Testis (tissue), 3 donors: ENCODE measurements around the gene R3HCC1L. TPM values are rescaled to one million over a fixed set of nuclear protein-coding genes. Genes with fewer than 3 reads are reported as not detected.

Source experiments
- DNase-seq: peaks from one replicate; pipeline ENCODE4 v3.0.0-alpha.2; 2019
- H3K27ac ChIP-seq, 2 donors: fragments of 200-600 bp; sonication (generic); one replicate each; pipeline ENCODE4 v1.5.1; 2019
- H3K27me3 ChIP-seq: fragments of 200-600 bp; sonication (generic); one replicate; pipeline ENCODE4 v1.5.1; 2019
- H3K36me3 ChIP-seq: fragments of 200-600 bp; sonication (generic); one replicate; pipeline ENCODE4 v1.5.1; 2017; ENCODE audit warnings: low read depth; ENCODE audit errors: missing control alignments
- H3K4me1 ChIP-seq: fragments of 200-600 bp; sonication (generic); one replicate; pipeline ENCODE4 v1.5.1; 2019
- H3K4me3 ChIP-seq, 2 donors: fragments of 200-600 bp; sonication (generic); one replicate each; pipeline ENCODE4 v1.5.1; 2017 to 2019
- H3K9me3 ChIP-seq: fragments of 200-600 bp; sonication (generic); one replicate; pipeline ENCODE4 v1.5.1; 2017
- CTCF ChIP-seq, 3 experiments: fragments of 450-650 bp in 2 of 3; fragments of 200-600 bp in 1 of 3; sonication (generic) in 1 of 3; IDR thresholded peaks; one replicate each; pipeline ENCODE4 v1.5.1; 2016 to 2019; ENCODE audit warnings: antibody characterized with exemption in 3 of 3, mild to moderate bottlenecking in 2 of 3, moderate library complexity in 1 of 3
- POLR2A ChIP-seq: fragments of 450-650 bp; IDR thresholded peaks from one replicate; pipeline ENCODE4 v1.6.1; 2017; ENCODE audit warnings: antibody characterized with exemption, mild to moderate bottlenecking, moderate library complexity
- WGBS, 2 donors: methylation state at CpG; one replicate each; pipeline ENCODE4 v1.1.5; 2018; 5-methylcytosine and 5-hydroxymethylcytosine counted together
- intact Hi-C: fragments of 100-400 bp; cut with DNase I; formaldehyde crosslinking; loops from one replicate; pipeline ENCODE4 v1.15.1; 2023; ENCODE audit warnings: low total_unique reads
- polyA plus RNA-seq: library from polyadenylated mRNA; stranded (reverse); fragments of 350-450 nt; fragmentation: Illumina TruSeq; extraction: RNeasy Lipid Tissue Mini Kit (QIAGEN cat#74804); gene quantifications from one replicate; pipeline ENCODE4 v1.2.3, GENCODE V29; 2014; ENCODE audit warnings: low read depth, low replicate concordance; ENCODE audit not compliant: insufficient read depth
- total RNA-seq, 2 donors: library from RNA; depleted of rRNA; stranded (reverse); fragments of >200 nt; gene quantifications; one replicate each; pipeline ENCODE4 v1.2.3, GENCODE V29; 2016

R3HCC1L gene
- total and polyA plus RNA-seq, 3 donors from 2014 or later, result 36.9 to 39.5 (median 38.5) TPM

GRCh38 chr10:98293550-98294269 is 159.3 kb downstream of the R3HCC1L start:
- TF ChIP-seq POLR2A, result no peak
- no peak for TF ChIP-seq CTCF (IDR thresholded peaks at IDR 0.05)
- DNase-seq, result no peak
- no peaks in the 10 kb centered on the region for H3K27me3 ChIP-seq
- H3K9me3 ChIP-seq, result no peaks in the 10 kb centered on the region
- no peaks in the 10 kb centered on the region for H3K4me1 ChIP-seq
- H3K4me3 ChIP-seq, result no peak overlapping the region
- intact Hi-C loops, result no loop called here
- no peak overlapping the region for H3K27ac ChIP-seq
- H3K36me3 ChIP-seq, result no peaks in the 10 kb centered on the region
- WGBS, 2 donors, result 60 to 76% methylated on average over 8 of the region's 8 CpGs

DNA sequence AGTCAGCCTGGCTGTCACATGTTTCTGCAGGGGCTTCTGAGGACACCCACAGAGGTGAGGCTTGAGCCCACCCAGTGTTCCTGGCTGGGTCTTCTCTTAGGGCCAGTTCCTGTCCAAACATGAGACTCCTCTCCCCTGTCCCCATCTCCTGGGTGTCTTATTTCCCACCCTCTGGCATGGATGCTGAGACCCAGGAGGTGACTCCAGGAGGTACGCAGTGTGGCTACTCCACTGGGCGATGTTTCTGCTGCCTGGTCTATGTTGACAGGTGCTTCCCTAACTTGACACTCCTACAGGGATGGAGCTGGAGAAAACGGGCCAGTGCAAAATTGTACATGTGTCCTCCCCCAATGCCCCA is 159.8 kb downstream of the R3HCC1L start:
- H3K4me1 ChIP-seq, result no peaks in the 10 kb centered on the region
- no peaks in the 10 kb centered on the region for H3K36me3 ChIP-seq
- H3K9me3 ChIP-seq, result no peaks in the 10 kb centered on the region
- 87 to 95% methylated on average over 3 of the region's 3 CpGs for WGBS, 2 donors
- DNase-seq, result no peak
- no peaks in the 10 kb centered on the region for H3K27me3 ChIP-seq
- intact Hi-C loops, result no loop called here
- TF ChIP-seq POLR2A, result no peak
- no peak for TF ChIP-seq CTCF (IDR thresholded peaks at IDR 0.05)
- H3K4me3 ChIP-seq, result no peak overlapping the region
- H3K27ac ChIP-seq, result no peak overlapping the region

Other genes with a start within 250 kb of the R3HCC1L start
- 10 to 100 TPM in 1 of 2 donors, 1 to 10 TPM in 1; 7.5 to 12.2 TPM for gene CRTAC1, start 104.0 kb upstream of the R3HCC1L start, total RNA-seq
- gene CRTAC1, start 104.0 kb upstream of the R3HCC1L start, polyA plus RNA-seq, result 11.5 TPM
- gene LOXL4, start 133.5 kb downstream of the R3HCC1L start, total RNA-seq, result 10 to 100 TPM; 18.9 to 38.2 TPM
- 14.0 TPM for gene LOXL4, start 133.5 kb downstream of the R3HCC1L start, polyA plus RNA-seq